ENCODE results near the gene MLLT3.

DNA sequence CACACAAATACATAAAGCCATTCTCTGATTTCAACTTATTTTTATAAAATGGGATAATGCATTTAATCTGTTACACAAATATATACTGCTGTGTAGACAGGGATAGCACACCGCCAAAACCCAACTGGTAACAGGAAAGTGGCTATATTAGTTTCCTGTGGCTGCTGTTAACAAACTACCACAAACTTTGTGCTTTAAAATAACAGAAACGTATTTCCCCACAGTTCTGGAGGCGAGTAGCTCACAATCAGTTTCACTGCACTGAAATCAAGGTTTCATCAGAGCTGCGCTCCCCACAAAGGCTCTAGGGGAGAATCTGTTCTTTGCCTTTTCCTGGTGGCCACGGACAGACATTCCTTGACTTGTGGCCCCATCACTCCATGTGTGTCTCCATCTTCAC lies 94.0 kb downstream of the MLLT3 start:
- TF ChIP-seq, protein P1, sequence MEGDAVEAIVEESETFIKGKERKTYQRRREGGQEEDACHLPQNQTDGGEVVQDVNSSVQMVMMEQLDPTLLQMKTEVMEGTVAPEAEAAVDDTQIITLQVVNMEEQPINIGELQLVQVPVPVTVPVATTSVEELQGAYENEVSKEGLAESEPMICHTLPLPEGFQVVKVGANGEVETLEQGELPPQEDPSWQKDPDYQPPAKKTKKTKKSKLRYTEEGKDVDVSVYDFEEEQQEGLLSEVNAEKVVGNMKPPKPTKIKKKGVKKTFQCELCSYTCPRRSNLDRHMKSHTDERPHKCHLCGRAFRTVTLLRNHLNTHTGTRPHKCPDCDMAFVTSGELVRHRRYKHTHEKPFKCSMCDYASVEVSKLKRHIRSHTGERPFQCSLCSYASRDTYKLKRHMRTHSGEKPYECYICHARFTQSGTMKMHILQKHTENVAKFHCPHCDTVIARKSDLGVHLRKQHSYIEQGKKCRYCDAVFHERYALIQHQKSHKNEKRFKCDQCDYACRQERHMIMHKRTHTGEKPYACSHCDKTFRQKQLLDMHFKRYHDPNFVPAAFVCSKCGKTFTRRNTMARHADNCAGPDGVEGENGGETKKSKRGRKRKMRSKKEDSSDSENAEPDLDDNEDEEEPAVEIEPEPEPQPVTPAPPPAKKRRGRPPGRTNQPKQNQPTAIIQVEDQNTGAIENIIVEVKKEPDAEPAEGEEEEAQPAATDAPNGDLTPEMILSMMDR (IDR thresholded peaks at IDR 0.05): no peak
- TF ChIP-seq POLR2A (IDR thresholded peaks at IDR 0.05): no peak
